Endodermal cell (in vitro differentiated cells): ENCODE data around the gene GOLGA2. TPM values are rescaled to one million over a fixed set of nuclear protein-coding genes. Genes with fewer than 3 reads are reported as not detected.

Experiments
- DNase-seq: peaks from one replicate; pipeline ENCODE4 v3.0.0-alpha.2; 2017
- H3K27ac ChIP-seq: 2 replicates; pipeline ENCODE4 v1.5.1; 2013; ENCODE audit warnings: mild to moderate bottlenecking, low read depth, low read length, moderate library complexity
- H3K27me3 ChIP-seq: 2 replicates; pipeline ENCODE4 v1.6.1; 2013; ENCODE audit warnings: mild to moderate bottlenecking, low read length, moderate library complexity; ENCODE audit not compliant: insufficient read depth, control insufficient read depth, poor library complexity, severe bottlenecking
- H3K36me3 ChIP-seq: 2 replicates; pipeline ENCODE4 v1.7.0; 2013; ENCODE audit warnings: mild to moderate bottlenecking, low read length, moderate library complexity; ENCODE audit not compliant: control insufficient read depth, insufficient read depth
- H3K4me1 ChIP-seq: one replicate; pipeline ENCODE4 v1.7.0; 2013; ENCODE audit warnings: low read length; ENCODE audit not compliant: control insufficient read depth, insufficient read depth
- H3K4me3 ChIP-seq: 2 replicates; pipeline ENCODE4 v1.5.1; 2013; ENCODE audit warnings: mild to moderate bottlenecking, low read length, moderate library complexity
- H3K9ac ChIP-seq: 2 replicates; pipeline ENCODE4 v1.6.1; 2013; ENCODE audit warnings: mild to moderate bottlenecking, low read length, moderate library complexity; ENCODE audit not compliant: poor library complexity, severe bottlenecking; ENCODE audit errors: extremely low read depth
- H3K9me3 ChIP-seq: 2 replicates; pipeline ENCODE4 v1.6.1; 2013; ENCODE audit warnings: mild to moderate bottlenecking, low read length, moderate library complexity; ENCODE audit not compliant: control insufficient read depth
- H3K27ac Mint-ChIP-seq: 2 replicates; pipeline ENCODE4 v1.8.0; 2020; ENCODE audit warnings: mixed read lengths
- H3K27me3 Mint-ChIP-seq: 2 replicates; pipeline ENCODE4 v1.8.0; 2021; ENCODE audit warnings: mild to moderate bottlenecking, mixed read lengths; ENCODE audit not compliant: insufficient read depth
- H3K36me3 Mint-ChIP-seq: 2 replicates; pipeline ENCODE4 v1.8.0; 2020; ENCODE audit warnings: low read depth, mixed read lengths
- H3K4me1 Mint-ChIP-seq: 2 replicates; pipeline ENCODE4 v1.8.0; 2020; ENCODE audit warnings: mixed read lengths
- H3K4me3 Mint-ChIP-seq: 2 replicates; pipeline ENCODE4 v1.8.0; 2020; ENCODE audit warnings: mild to moderate bottlenecking, moderate library complexity, mixed read lengths
- H3K9me3 Mint-ChIP-seq: 2 replicates; pipeline ENCODE4 v1.8.0; 2020; ENCODE audit warnings: mild to moderate bottlenecking, mixed read lengths
- CTCF ChIP-seq: fragments of 200-600 bp; sonication (generic); conservative IDR thresholded peaks from 2 replicates; pipeline ENCODE4 v1.5.0; 2021; ENCODE audit warnings: antibody characterized with exemption, mild to moderate bottlenecking
- WGBS, 2 experiments: methylation state at CpG; one replicate each; pipeline versions ENCODE4 v1.1.5 to v1.1.7; 2013; ENCODE audit warnings: missing lambda C conversion rate in 2 of 2, mixed read lengths in 1 of 2; ENCODE audit not compliant: insufficient coverage in 1 of 2, insufficient read length in 1 of 2; 5-methylcytosine and 5-hydroxymethylcytosine counted together
- total RNA-seq, 2 donors: library from RNA; stranded (reverse); fragmentation: NEBNext Ultra II Directional in 1 of 2; extraction: Animal tissue kit (Norgen Biotek cat#: 25700) in 1 of 2; gene quantifications; 2 replicates in 1 of 2; 3 replicates in 1 of 2; pipeline ENCODE4 v1.2.1, GENCODE V29; 2021

Gene GOLGA2
- total RNA-seq, 2 donors from 2014 or later: 91.9 to 101 TPM

DNA sequence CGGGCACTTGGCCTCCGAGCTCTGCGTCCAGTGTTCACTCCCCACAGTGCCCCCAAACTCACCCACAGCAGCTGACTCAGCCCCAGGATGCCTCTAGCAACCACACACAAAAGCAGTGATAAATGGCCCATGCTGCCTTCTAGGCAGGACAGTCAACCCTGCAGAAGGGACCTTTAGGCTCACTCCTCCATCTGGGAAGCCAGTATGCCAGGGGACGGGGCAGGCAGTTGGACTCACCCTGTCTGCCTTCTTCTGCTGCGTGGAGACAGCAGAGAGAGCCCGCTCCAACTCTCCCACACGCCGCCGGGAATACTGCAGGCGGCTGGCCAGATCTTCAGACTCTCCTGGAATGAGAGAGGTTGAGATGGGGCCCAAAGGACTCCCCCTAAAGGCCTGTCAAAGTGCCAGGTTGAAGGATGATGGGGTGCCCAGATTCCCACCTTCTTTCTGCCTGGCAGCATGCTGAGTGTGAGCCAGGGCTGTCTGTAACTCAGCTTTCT, 10.4 kb downstream of the GOLGA2 start:
- Mint-ChIP-seq H3K27ac (no peak overlapping the region), H3K9me3 (no peaks in the 10 kb centered on the region), H3K36me3 (peaks cover 62% of the 10 kb centered on the region), H3K4me1 (no peaks in the 10 kb centered on the region), H3K4me3 (no peak overlapping the region), H3K27me3 (no peaks in the 10 kb centered on the region)
- no peak for DNase-seq
- no peak for TF ChIP-seq CTCF
- no peak overlapping the region for H3K4me3 ChIP-seq
- H3K27me3 ChIP-seq: no peaks in the 10 kb centered on the region
- H3K4me1 ChIP-seq: no peaks in the 10 kb centered on the region
- H3K27ac ChIP-seq: no peak overlapping the region
- WGBS, 2 experiments: 94 to 97% methylated on average over 6 to 10 of the region's 10 CpGs
- H3K9me3 ChIP-seq: no peaks in the 10 kb centered on the region
- no peak overlapping the region for H3K9ac ChIP-seq
- peaks cover 70% of the 10 kb centered on the region for H3K36me3 ChIP-seq

GRCh38 chr9:128262687-128263086, 13.1 kb downstream of the GOLGA2 start:
- no peak overlapping the region for H3K27ac Mint-ChIP-seq
- peaks cover 65% of the 10 kb centered on the region for H3K36me3 Mint-ChIP-seq
- no peak overlapping the region for H3K4me3 Mint-ChIP-seq

DNA sequence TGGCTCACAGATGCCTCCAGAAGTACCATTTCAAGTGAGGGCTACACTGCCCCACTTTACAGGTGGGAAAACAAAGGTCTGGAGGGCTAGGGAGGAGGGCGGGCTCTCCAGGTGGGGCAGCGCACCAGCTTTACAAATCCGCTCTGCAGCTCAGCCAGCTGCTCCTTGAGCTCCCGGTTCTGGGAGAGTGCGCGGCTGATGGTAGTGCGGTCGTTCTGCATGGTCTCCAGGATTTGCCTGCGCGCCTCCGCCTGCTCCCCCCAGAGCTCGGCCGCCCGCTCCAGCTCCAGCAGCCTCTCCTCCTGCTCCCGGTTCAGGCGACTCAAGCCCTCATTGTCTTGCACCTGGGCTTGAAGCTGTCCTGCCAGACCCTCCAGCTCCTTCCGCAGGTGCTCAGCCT, 15.5 kb downstream of the GOLGA2 start:
- Histone ChIP-seq H3K9me3 (no peaks in the 10 kb centered on the region), H3K4me1 (no peaks in the 10 kb centered on the region), H3K27me3 (no peaks in the 10 kb centered on the region), H3K27ac (no peak overlapping the region), H3K4me3 (no peak overlapping the region), H3K36me3 (peaks cover 62% of the 10 kb centered on the region), H3K9ac (no peak overlapping the region)
- no peak for DNase-seq
- WGBS, 2 experiments: 95 to 96% methylated on average over 14 to 17 of the region's 17 CpGs
- H3K4me3 Mint-ChIP-seq: no peak overlapping the region
- H3K4me1 Mint-ChIP-seq: no peaks in the 10 kb centered on the region
- no peak overlapping the region for H3K27ac Mint-ChIP-seq
- H3K27me3 Mint-ChIP-seq: no peaks in the 10 kb centered on the region
- peaks cover 52% of the 10 kb centered on the region for H3K36me3 Mint-ChIP-seq
- H3K9me3 Mint-ChIP-seq: no peaks in the 10 kb centered on the region
- TF ChIP-seq CTCF: no peak

More at GRCh38 chr9:128262687-128263086, 13.1 kb downstream of the GOLGA2 start:
- H3K36me3 ChIP-seq: peaks cover 67% of the 10 kb centered on the region
- H3K27ac ChIP-seq: no peak overlapping the region
- no peak overlapping the region for H3K4me3 ChIP-seq
- no peak overlapping the region for H3K9ac ChIP-seq
- 97 to 100% methylated on average over 1 to 4 of the region's 4 CpGs for WGBS, 2 experiments
- no peaks in the 10 kb centered on the region for H3K9me3 ChIP-seq
- Mint-ChIP-seq H3K27me3 (no peaks in the 10 kb centered on the region), H3K4me1 (no peaks in the 10 kb centered on the region), H3K9me3 (no peaks in the 10 kb centered on the region)
- no peak for TF ChIP-seq CTCF
- no peaks in the 10 kb centered on the region for H3K27me3 ChIP-seq
- H3K4me1 ChIP-seq: no peaks in the 10 kb centered on the region
- no peak for DNase-seq
